Measurements from ENCODE around the gene BUD31. TPM values are rescaled to one million over a fixed set of nuclear protein-coding genes. Genes with fewer than 3 reads are reported as not detected.

BUD31 gene
- total and polyA plus RNA-seq, 2 of the 8 experiments (the other 6 are each of a cell fraction or from before 2014, with no cell fraction given), result 46.7 to 114 TPM

GRCh38 chr7:99420213-99420612 is 11.4 kb downstream of the BUD31 start:
- Histone ChIP-seq H3K14ac (ENCODE audit: insufficient read length) (no peak overlapping the region), H2BK120ac (replicated peaks; ENCODE audit: low read depth, low read length) (no peak overlapping the region), H4K91ac (replicated peaks; ENCODE audit: insufficient read length, low read length) (no peak overlapping the region), H3K4me1 (replicated peaks in 1 of 4; ENCODE audit: control insufficient read depth in 3 of 4, insufficient read depth in 4 of 4, low read length in 3 of 4) (no peaks in the 10 kb centered on the region; a peak in 1 of 7 replicates), H3K79me1 (ENCODE audit: low read depth, low read length) (no peaks in the 10 kb centered on the region; the same call in none of the 2 replicates), H2BK12ac (ENCODE audit: low read depth, low read length) (no peak overlapping the region), H2AFZ (ENCODE audit: low read length) (no peak overlapping the region), H3K4me2 (ENCODE audit: insufficient read depth in 1 of 2, low read depth in 2 of 2, low read length in 2 of 2) (no peak overlapping the region), H3K27me3 (replicated peaks in 1 of 4; ENCODE audit: control insufficient read depth in 3 of 4, extremely low read depth in 1 of 4, insufficient read depth in 3 of 4, low read length in 3 of 4) (no peaks in the 10 kb centered on the region; a peak in 1 of 7 replicates), H3K23ac (ENCODE audit: insufficient read length) (no peak overlapping the region), H3K79me2 (ENCODE audit: control insufficient read depth in 1 of 2, insufficient read depth in 2 of 2, low read length in 2 of 2) (no peaks in the 10 kb centered on the region), H3K27ac (ENCODE audit: low read depth, low read length) (no peak overlapping the region), H4K5ac (ENCODE audit: insufficient read length, low read depth, low read length) (no peak overlapping the region), H2BK5ac (ENCODE audit: low read depth, low read length) (no peak overlapping the region), H3K18ac (ENCODE audit: extremely low read depth, low read length) (no peak overlapping the region), H4K20me1 (replicated peaks in 1 of 2; ENCODE audit: control insufficient read depth in 1 of 2, insufficient read depth in 2 of 2, low read length in 2 of 2) (peaks cover 3 to 18% of the 10 kb centered on the region in 2 experiments), H3K4me3 (ENCODE audit: extremely low read depth in 1 of 4, insufficient read depth in 2 of 4, low read depth in 3 of 4, low read length in 4 of 4) (no peak overlapping the region), H2BK15ac (ENCODE audit: low read length) (no peak overlapping the region), H3K36me3 (ENCODE audit: control insufficient read depth in 2 of 4, insufficient read depth in 4 of 4, low read length in 3 of 4) (peaks cover 28 to 75% (median 56%) of the 10 kb centered on the region in 4 experiments), H3K4ac (replicated peaks; ENCODE audit: insufficient read length, low read depth, low read length) (no peak overlapping the region), H2BK20ac (ENCODE audit: low read length) (no peak overlapping the region), H3K23me2 (ENCODE audit: low read depth, low read length) (no peaks in the 10 kb centered on the region), H4K8ac (ENCODE audit: extremely low read depth, insufficient read depth, low read length) (no peak overlapping the region), H3K56ac (replicated peaks; ENCODE audit: insufficient read length, low read depth, low read length) (no peak overlapping the region), H2AK5ac (ENCODE audit: low read depth, low read length) (no peak overlapping the region), H3K9ac (replicated peaks in 1 of 4; ENCODE audit: extremely low read depth in 1 of 4, low read depth in 3 of 4, low read length in 3 of 4) (no peak overlapping the region), H3K9me3 (ENCODE audit: insufficient read depth in 2 of 2, low read depth in 1 of 2, low read length in 1 of 2) (no peaks in the 10 kb centered on the region)
- TF ChIP-seq EZH2 (IDR thresholded peaks at IDR 0.05; ENCODE audit: low read depth, low read length, severe bottlenecking), result no peak
- TF ChIP-seq POLR2AphosphoS5 (IDR thresholded peaks at IDR 0.05; ENCODE audit: low read depth, low read length), result 0 out of 2 replicates have a peak, but pooled peaks have one; percentile 0
- CTCF ChIA-PET (ENCODE audit: partially characterized antibody), result interaction anchor here (0.7 to 2.3 kb wide), 6 partner anchors 11 to 265 kb away, joined by 3 to 8 read pairs (median 4); partner anchors contain the start of genes BUD31 and PDAP1
- no peak for FAIRE-seq
- POLR2A ChIA-PET (ENCODE audit: partially characterized antibody), result interaction anchor here (0.6 to 5.1 kb wide), 12 partner anchors 10 to 968 kb away, joined by 3 to 32 read pairs (median 5); partner anchors contain the start of genes BUD31, CPSF4, PDAP1 and PTCD1
- no peak for DNase-seq (ENCODE audit: low read depth in 1 of 2, low spot score in 2 of 2)
- 94% methylated on average over 5 of the region's 5 CpGs; no CpG with 5 or more reads in 1 of the 2 experiments for WGBS, 2 experiments (ENCODE audit: extremely low coverage in 1 of 2, insufficient coverage in 1 of 2, insufficient read length in 1 of 2, insufficient replicate concordance in 2 of 2, low coverage in 1 of 2, low lambda C conversion rate in 2 of 2, missing lambda C conversion rate in 1 of 2)
